ENCODE results near the gene MTMR8.

Gene MTMR8

DNA sequence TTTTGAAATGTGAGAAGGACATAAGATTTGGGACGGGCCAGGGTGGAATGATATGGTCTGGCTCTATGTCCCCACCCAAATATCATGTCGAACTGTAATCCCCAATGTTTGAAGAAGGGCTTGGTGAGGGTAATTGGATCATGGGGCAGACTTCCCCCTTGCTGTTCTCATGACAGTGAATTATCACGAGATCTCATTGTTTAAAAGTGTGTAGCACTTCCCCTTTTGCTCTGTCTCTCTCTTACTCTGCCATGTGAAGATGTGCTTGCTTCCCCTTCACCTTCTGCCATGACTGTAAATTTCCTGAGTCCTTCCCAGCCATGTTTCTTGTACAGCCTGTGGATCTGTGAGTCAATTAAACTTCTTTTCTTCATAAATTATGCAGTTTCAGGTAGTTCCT lies 17.5 kb downstream of the MTMR8 start:
- no peak overlapping the region for H3K4me3 ChIP-seq (IDR thresholded peaks at IDR 0.05; ENCODE audit: insufficient read depth, low read depth, low read length)
- H3K27ac ChIP-seq: no peak overlapping the region
- H3K36me3 ChIP-seq (ENCODE audit: insufficient read depth): no peaks in the 10 kb centered on the region
- H3K79me2 ChIP-seq (ENCODE audit: insufficient read depth, low read depth): no peaks in the 10 kb centered on the region
- no peaks in the 10 kb centered on the region for H4K20me1 ChIP-seq (ENCODE audit: insufficient read depth)
- no peak overlapping the region for H3K9ac ChIP-seq
- H3K4me2 ChIP-seq: no peak overlapping the region
- no peaks in the 10 kb centered on the region for H3K4me1 ChIP-seq (ENCODE audit: low read depth, poor library complexity, severe bottlenecking)
- TF ChIP-seq, protein P1, sequence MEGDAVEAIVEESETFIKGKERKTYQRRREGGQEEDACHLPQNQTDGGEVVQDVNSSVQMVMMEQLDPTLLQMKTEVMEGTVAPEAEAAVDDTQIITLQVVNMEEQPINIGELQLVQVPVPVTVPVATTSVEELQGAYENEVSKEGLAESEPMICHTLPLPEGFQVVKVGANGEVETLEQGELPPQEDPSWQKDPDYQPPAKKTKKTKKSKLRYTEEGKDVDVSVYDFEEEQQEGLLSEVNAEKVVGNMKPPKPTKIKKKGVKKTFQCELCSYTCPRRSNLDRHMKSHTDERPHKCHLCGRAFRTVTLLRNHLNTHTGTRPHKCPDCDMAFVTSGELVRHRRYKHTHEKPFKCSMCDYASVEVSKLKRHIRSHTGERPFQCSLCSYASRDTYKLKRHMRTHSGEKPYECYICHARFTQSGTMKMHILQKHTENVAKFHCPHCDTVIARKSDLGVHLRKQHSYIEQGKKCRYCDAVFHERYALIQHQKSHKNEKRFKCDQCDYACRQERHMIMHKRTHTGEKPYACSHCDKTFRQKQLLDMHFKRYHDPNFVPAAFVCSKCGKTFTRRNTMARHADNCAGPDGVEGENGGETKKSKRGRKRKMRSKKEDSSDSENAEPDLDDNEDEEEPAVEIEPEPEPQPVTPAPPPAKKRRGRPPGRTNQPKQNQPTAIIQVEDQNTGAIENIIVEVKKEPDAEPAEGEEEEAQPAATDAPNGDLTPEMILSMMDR (conservative IDR thresholded peaks at IDR 0.05; ENCODE audit: low read depth, low read length): no peak
- H3K27me3 ChIP-seq (ENCODE audit: insufficient read depth, low read depth): no peaks in the 10 kb centered on the region
- no peak overlapping the region for H2AFZ ChIP-seq (ENCODE audit: low read depth)

DNA sequence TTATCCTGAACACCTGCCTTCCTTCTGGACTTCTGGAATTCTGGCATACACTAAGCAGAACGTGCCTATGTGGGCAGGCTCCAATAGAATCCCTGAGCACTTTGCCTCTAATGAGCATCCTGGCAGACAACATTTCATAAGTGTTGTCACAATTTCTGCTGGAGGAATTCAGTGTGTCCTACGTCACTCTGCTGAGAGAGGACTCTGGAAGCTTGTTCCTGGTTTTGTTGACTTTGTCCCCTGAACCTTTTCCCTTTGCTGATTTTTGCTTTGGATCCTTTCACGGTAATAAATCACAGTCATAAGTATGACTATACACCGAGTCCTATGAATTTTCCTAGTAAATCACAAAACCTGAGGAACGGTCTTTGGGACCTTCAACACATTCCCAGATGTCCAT lies 43.2 kb downstream of the MTMR8 start:
- Histone ChIP-seq H3K27ac (no peak overlapping the region), H3K79me2 (ENCODE audit: insufficient read depth, low read depth) (no peaks in the 10 kb centered on the region), H4K20me1 (ENCODE audit: insufficient read depth) (no peaks in the 10 kb centered on the region), H3K4me1 (ENCODE audit: low read depth, poor library complexity, severe bottlenecking) (no peaks in the 10 kb centered on the region), H3K9ac (no peak overlapping the region), H3K27me3 (ENCODE audit: insufficient read depth, low read depth) (no peaks in the 10 kb centered on the region), H3K4me2 (no peak overlapping the region), H3K36me3 (ENCODE audit: insufficient read depth) (no peaks in the 10 kb centered on the region), H2AFZ (ENCODE audit: low read depth) (no peak overlapping the region), H3K4me3 (IDR thresholded peaks at IDR 0.05; ENCODE audit: insufficient read depth, low read depth, low read length) (no peak overlapping the region)
- TF ChIP-seq, protein P1 (conservative IDR thresholded peaks at IDR 0.05; ENCODE audit: low read depth, low read length): no peak

DNA sequence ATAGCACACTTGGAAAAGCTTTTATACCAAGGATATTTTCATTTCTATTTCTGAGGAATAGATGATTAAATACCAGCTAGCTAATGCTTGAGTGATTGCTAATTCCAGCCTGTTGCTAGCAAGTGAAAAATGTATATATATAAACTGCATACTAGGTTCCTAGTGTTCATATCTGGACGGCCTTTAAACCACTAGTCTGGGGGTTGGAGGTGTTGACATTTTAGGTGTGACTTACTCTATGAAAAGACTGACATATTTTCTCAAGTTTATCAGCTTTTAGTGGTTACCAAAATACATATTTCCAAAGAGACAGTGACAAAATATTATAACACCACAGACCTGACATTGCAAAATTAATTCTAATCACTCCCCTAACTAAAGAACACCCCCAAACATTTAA lies 44.7 kb downstream of the MTMR8 start:
- Histone ChIP-seq H2AFZ (ENCODE audit: low read depth) (no peak overlapping the region), H3K27ac (no peak overlapping the region), H3K4me3 (IDR thresholded peaks at IDR 0.05; ENCODE audit: insufficient read depth, low read depth, low read length) (no peak overlapping the region), H3K79me2 (ENCODE audit: insufficient read depth, low read depth) (no peaks in the 10 kb centered on the region), H3K4me1 (ENCODE audit: low read depth, poor library complexity, severe bottlenecking) (no peaks in the 10 kb centered on the region), H3K9ac (no peak overlapping the region), H4K20me1 (ENCODE audit: insufficient read depth) (no peaks in the 10 kb centered on the region), H3K36me3 (ENCODE audit: insufficient read depth) (no peaks in the 10 kb centered on the region), H3K27me3 (ENCODE audit: insufficient read depth, low read depth) (no peaks in the 10 kb centered on the region), H3K4me2 (no peak overlapping the region)
- TF ChIP-seq, protein P1 (conservative IDR thresholded peaks at IDR 0.05; ENCODE audit: low read depth, low read length): no peak

DNA sequence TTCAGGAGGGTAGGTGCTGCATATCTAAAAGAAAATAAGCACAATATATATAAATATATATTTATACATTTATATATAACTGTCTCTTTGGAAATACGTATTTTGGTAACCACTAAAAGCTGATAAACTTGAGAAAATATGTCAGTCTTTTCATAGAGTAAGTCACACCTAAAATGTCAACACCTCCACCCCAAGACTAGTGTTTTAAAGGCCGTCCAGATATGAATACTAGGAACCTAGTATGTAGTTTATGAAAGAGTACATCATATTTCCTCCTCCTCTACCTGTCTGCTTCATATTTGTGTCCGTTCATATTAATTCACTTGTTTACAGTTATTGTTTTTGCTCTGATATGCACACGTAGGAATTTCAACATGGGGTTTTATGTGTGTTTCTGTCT lies 45.2 kb downstream of the MTMR8 start:
- H3K36me3 ChIP-seq (ENCODE audit: insufficient read depth): no peaks in the 10 kb centered on the region
- TF ChIP-seq, protein P1 (conservative IDR thresholded peaks at IDR 0.05; ENCODE audit: low read depth, low read length): no peak

More for the DNA sequence above, 45.2 kb downstream of the MTMR8 start:
- Histone ChIP-seq H3K4me2 (no peak overlapping the region), H3K79me2 (ENCODE audit: insufficient read depth, low read depth) (no peaks in the 10 kb centered on the region), H4K20me1 (ENCODE audit: insufficient read depth) (no peaks in the 10 kb centered on the region), H2AFZ (ENCODE audit: low read depth) (no peak overlapping the region), H3K9ac (no peak overlapping the region), H3K4me1 (ENCODE audit: low read depth, poor library complexity, severe bottlenecking) (no peaks in the 10 kb centered on the region), H3K27me3 (ENCODE audit: insufficient read depth, low read depth) (no peaks in the 10 kb centered on the region), H3K27ac (no peak overlapping the region), H3K4me3 (IDR thresholded peaks at IDR 0.05; ENCODE audit: insufficient read depth, low read depth, low read length) (no peak overlapping the region)
